Osteocyte (in vitro differentiated cells): ENCODE data around the gene HOATZ. TPM values are rescaled to one million over a fixed set of nuclear protein-coding genes. Genes with fewer than 3 reads are reported as not detected.

Experiments used
- DNase-seq: peaks from one replicate; pipeline ENCODE4 v3.0.0; 2021; ENCODE audit warnings: mixed read lengths; ENCODE audit not compliant: unreplicated experiment; ENCODE audit errors: extremely low spot score
- H3K27ac Mint-ChIP-seq: one replicate; pipeline ENCODE4 v1.8.0; 2021; ENCODE audit warnings: mild to moderate bottlenecking, mixed read lengths; ENCODE audit not compliant: unreplicated experiment
- H3K27me3 Mint-ChIP-seq: one replicate; pipeline ENCODE4 v1.8.0; 2021; ENCODE audit warnings: mixed read lengths; ENCODE audit not compliant: unreplicated experiment
- H3K36me3 Mint-ChIP-seq: one replicate; pipeline ENCODE4 v1.8.0; 2021; ENCODE audit warnings: mixed read lengths; ENCODE audit not compliant: unreplicated experiment
- H3K4me1 Mint-ChIP-seq: one replicate; pipeline ENCODE4 v1.8.0; 2021; ENCODE audit warnings: mixed read lengths; ENCODE audit not compliant: unreplicated experiment
- H3K4me3 Mint-ChIP-seq: one replicate; pipeline ENCODE4 v1.8.0; 2021; ENCODE audit warnings: mild to moderate bottlenecking, moderate library complexity, mixed read lengths; ENCODE audit not compliant: unreplicated experiment
- H3K9me3 Mint-ChIP-seq: one replicate; pipeline ENCODE4 v1.8.0; 2021; ENCODE audit warnings: mixed read lengths; ENCODE audit not compliant: unreplicated experiment
- CTCF ChIP-seq: fragments of 200-600 bp; sonication (generic); IDR thresholded peaks from 2 replicates; pipeline ENCODE4 v1.5.0; 2021; ENCODE audit warnings: antibody characterized with exemption, mild to moderate bottlenecking, moderate library complexity
- total RNA-seq: library from RNA; stranded (reverse); gene quantifications from 2 replicates; pipeline ENCODE4 v1.2.1, GENCODE V29; 2021

Gene HOATZ
- total RNA-seq, 1 donor from 2014 or later = not detected

- H3K36me3 Mint-ChIP-seq = peaks cover 5% of the 10 kb centered on the region
- peaks cover 4% of the 10 kb centered on the region for H3K9me3 Mint-ChIP-seq
Observed at GRCh38 chr11:111559800-111560464, 45.4 kb downstream of the HOATZ start.

GRCh38 chr11:111560800-111561199 is 46.2 kb downstream of the HOATZ start:
- Mint-ChIP-seq H3K4me3 (no peak overlapping the region), H3K4me1 (peaks cover 47% of the 10 kb centered on the region), H3K27me3 (no peaks in the 10 kb centered on the region), H3K9me3 (peaks cover 4% of the 10 kb centered on the region), H3K27ac (no peak overlapping the region), H3K36me3 (no peaks in the 10 kb centered on the region)
- peak; percentile 17 for DNase-seq
- no peak for TF ChIP-seq CTCF

More at GRCh38 chr11:111559800-111560464, 45.4 kb downstream of the HOATZ start:
- Mint-ChIP-seq H3K4me1 (peaks cover 52% of the 10 kb centered on the region), H3K27me3 (no peaks in the 10 kb centered on the region), H3K27ac (peak overlapping the region; percentile 69), H3K4me3 (no peak overlapping the region)
- no peak for DNase-seq
- TF ChIP-seq CTCF = no peak

GRCh38 chr11:111561306-111561705 is 46.7 kb downstream of the HOATZ start:
- Mint-ChIP-seq H3K27me3 (no peaks in the 10 kb centered on the region), H3K4me3 (no peak overlapping the region), H3K36me3 (no peaks in the 10 kb centered on the region), H3K27ac (peak overlapping the region; percentile 72), H3K4me1 (peaks cover 46% of the 10 kb centered on the region), H3K9me3 (no peaks in the 10 kb centered on the region)
- TF ChIP-seq CTCF = no peak
- no peak for DNase-seq

GRCh38 chr11:111561791-111562325 is 47.3 kb downstream of the HOATZ start:
- Mint-ChIP-seq H3K9me3 (no peaks in the 10 kb centered on the region), H3K27ac (peak overlapping the region; percentile 72), H3K4me1 (peaks cover 41% of the 10 kb centered on the region), H3K36me3 (no peaks in the 10 kb centered on the region), H3K27me3 (no peaks in the 10 kb centered on the region), H3K4me3 (no peak overlapping the region)
- DNase-seq = no peak
- no peak for TF ChIP-seq CTCF

GRCh38 chr11:111562692-111563389 is 48.3 kb downstream of the HOATZ start:
- Mint-ChIP-seq H3K36me3 (no peaks in the 10 kb centered on the region), H3K27me3 (no peaks in the 10 kb centered on the region), H3K4me1 (peaks cover 31% of the 10 kb centered on the region), H3K4me3 (no peak overlapping the region), H3K9me3 (no peaks in the 10 kb centered on the region), H3K27ac (no peak overlapping the region)
- no peak for TF ChIP-seq CTCF
- no peak for DNase-seq
